ENCODE measurements around the gene ADGRF4. TPM values are rescaled to one million over a fixed set of nuclear protein-coding genes. Genes with fewer than 3 reads are reported as not detected.

ADGRF4 gene
- total RNA-seq, 1 donor from 2014 or later: 10.1 TPM

DNA sequence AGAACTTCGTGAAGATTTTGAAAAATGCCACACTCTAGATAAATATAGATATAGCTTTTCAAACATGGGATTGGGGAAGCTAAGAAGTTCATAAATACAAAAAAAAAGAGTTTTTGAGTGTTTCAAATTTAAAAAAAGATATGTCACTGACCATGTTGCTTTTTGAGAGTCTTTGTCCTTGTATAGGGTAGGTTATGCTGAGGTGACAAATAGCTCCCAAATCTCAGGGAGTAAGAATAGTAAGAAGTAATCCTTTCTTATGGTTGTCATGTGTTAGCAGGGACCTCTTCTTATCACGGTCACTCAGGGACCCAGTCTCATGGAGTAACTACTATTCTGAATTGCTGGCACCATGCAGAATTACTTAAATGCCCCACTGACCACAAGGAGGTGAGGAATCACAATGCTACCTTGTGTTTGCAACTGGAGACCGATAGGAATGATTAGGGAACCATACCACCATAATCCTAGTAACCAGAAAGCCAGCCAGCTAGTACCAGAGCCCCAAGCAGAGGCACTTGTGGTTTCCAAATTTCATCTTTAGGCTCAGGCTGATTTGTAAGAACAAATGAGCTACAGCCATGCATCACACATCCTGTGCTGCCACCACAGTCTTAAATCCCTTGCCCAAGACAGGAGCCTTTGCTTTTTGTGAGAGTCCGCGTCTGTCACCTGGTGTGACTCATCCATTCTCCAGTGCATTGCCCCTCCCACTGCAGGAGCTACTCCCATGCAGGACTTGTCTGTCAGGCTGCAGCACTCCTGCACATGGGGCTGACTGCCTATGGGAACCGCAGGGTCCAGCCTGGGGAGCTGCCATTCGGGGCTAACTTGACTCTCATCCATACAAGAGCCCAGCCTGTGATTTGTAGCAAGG lies 42.4 kb upstream of the ADGRF4 start:
- intact Hi-C loops (cut with DNase I): no loop called here
- TF ChIP-seq POLR2AphosphoS5 (IDR thresholded peaks at IDR 0.05; ENCODE audit: insufficient read depth in 1 of 2, low read depth in 1 of 2) (no peak), POLR2A (IDR thresholded peaks at IDR 0.05) (no peak)
- TF ChIP-seq, protein P1, sequence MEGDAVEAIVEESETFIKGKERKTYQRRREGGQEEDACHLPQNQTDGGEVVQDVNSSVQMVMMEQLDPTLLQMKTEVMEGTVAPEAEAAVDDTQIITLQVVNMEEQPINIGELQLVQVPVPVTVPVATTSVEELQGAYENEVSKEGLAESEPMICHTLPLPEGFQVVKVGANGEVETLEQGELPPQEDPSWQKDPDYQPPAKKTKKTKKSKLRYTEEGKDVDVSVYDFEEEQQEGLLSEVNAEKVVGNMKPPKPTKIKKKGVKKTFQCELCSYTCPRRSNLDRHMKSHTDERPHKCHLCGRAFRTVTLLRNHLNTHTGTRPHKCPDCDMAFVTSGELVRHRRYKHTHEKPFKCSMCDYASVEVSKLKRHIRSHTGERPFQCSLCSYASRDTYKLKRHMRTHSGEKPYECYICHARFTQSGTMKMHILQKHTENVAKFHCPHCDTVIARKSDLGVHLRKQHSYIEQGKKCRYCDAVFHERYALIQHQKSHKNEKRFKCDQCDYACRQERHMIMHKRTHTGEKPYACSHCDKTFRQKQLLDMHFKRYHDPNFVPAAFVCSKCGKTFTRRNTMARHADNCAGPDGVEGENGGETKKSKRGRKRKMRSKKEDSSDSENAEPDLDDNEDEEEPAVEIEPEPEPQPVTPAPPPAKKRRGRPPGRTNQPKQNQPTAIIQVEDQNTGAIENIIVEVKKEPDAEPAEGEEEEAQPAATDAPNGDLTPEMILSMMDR (IDR thresholded peaks at IDR 0.05): no peak
- Histone ChIP-seq H3K27ac (no peak overlapping the region), H3K27me3 (no peaks in the 10 kb centered on the region), H3K4me3 (no peak overlapping the region), H3K4me1 (no peaks in the 10 kb centered on the region), H3K9me3 (no peaks in the 10 kb centered on the region), H3K36me3 (no peaks in the 10 kb centered on the region)
- no peak for DNase-seq (ENCODE audit: extremely low spot score in 2 of 2)

DNA sequence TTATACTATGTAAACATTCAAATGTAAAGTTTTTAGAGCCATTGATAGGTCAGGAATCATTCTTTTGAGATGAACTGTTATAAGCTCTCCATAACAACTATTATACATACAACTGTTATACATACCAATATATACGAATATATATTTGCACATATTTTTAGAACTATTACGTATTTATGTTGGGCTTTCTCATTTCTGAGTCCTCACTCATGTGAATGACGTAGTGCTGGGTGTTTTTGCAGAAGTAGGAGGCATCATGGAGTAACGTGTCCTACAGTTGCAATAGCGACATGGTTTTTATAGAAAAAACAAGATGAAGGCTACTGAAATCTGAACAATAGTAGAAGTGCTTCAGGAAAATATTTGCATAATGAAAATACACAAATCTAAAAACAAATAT lies 36.4 kb upstream of the ADGRF4 start:
- no peaks in the 10 kb centered on the region for H3K4me1 ChIP-seq
- TF ChIP-seq, protein P1 (IDR thresholded peaks at IDR 0.05): no peak
- TF ChIP-seq POLR2A (IDR thresholded peaks at IDR 0.05): no peak
- TF ChIP-seq POLR2AphosphoS5 (IDR thresholded peaks at IDR 0.05; ENCODE audit: insufficient read depth in 1 of 2, low read depth in 1 of 2): no peak
- no peak overlapping the region for H3K27ac ChIP-seq
- H3K36me3 ChIP-seq: no peaks in the 10 kb centered on the region
- DNase-seq (ENCODE audit: extremely low spot score in 2 of 2): no peak
- intact Hi-C loops (cut with DNase I): no loop called here
- H3K4me3 ChIP-seq: no peak overlapping the region
- H3K27me3 ChIP-seq: no peaks in the 10 kb centered on the region
- H3K9me3 ChIP-seq: no peaks in the 10 kb centered on the region

DNA sequence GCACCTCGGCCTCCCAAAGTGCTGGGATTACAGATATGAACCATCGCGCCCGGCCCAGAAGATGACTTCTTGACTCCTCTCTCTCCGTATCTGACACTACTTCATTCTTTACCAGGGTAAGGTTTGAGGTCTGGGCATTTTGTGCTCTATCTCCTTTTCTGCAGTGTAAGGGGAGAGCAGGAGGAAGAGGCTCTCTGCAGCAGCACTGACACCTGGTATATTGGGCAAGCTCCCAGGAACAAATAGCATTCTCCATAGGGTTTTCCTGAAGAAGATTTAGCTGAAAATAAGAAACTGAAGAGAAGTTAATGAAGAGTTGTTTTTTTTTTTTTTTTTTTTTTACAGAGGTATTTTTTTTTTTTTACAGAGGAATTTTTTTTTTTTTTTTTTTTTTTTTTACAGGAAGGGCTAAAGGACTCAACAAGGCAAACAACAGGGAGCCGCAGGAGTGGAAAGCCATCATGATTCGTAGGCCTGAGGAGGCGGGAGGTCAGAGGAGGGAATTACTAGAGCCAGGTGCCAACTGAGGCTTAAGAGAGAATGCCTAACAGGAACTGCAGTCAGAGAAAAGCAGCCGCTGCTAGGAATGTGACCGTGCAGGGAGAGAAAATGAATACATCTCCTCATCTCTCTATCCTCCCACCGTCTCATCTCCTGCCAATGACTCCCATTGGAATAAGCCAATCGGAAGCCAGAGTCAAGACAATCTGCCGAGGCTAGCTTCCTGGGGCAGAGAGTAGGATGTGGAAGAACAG lies 34.7 kb upstream of the ADGRF4 start:
- no peaks in the 10 kb centered on the region for H3K27me3 ChIP-seq
- H3K27ac ChIP-seq: no peak overlapping the region
- intact Hi-C loops (cut with DNase I): no loop called here
- H3K36me3 ChIP-seq: no peaks in the 10 kb centered on the region
- DNase-seq (ENCODE audit: extremely low spot score in 2 of 2): no peak
- TF ChIP-seq, protein P1 (IDR thresholded peaks at IDR 0.05): no peak
- TF ChIP-seq POLR2AphosphoS5 (IDR thresholded peaks at IDR 0.05; ENCODE audit: insufficient read depth in 1 of 2, low read depth in 1 of 2): no peak
- no peak for TF ChIP-seq POLR2A (IDR thresholded peaks at IDR 0.05)
- H3K4me1 ChIP-seq: no peaks in the 10 kb centered on the region
- H3K4me3 ChIP-seq: no peak overlapping the region
- H3K9me3 ChIP-seq: no peaks in the 10 kb centered on the region

DNA sequence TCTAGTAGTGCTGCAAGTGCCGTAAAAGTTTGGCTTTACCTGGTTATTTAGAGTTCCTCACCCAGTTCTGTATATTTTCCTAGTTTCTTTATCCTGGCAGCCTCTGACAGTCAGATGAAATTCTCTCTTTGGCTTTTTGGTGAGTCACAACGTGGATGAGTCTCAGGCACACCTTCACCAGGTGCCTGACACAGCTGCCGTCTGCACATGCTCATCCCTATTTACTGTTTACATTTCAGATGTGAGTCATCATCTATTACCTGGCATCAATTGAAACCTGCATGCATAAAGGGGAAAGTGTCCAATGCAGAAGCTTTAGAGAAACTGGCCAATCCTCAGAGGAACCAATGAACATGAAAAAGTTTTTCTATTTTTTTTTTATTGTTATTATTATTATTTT lies 33.3 kb upstream of the ADGRF4 start:
- no peak for DNase-seq (ENCODE audit: extremely low spot score in 2 of 2)
- Histone ChIP-seq H3K36me3 (no peaks in the 10 kb centered on the region), H3K27me3 (no peaks in the 10 kb centered on the region), H3K4me1 (no peaks in the 10 kb centered on the region), H3K4me3 (no peak overlapping the region), H3K27ac (no peak overlapping the region), H3K9me3 (no peaks in the 10 kb centered on the region)
- TF ChIP-seq, protein P1 (IDR thresholded peaks at IDR 0.05): no peak
- TF ChIP-seq POLR2A (IDR thresholded peaks at IDR 0.05) (no peak), POLR2AphosphoS5 (IDR thresholded peaks at IDR 0.05; ENCODE audit: insufficient read depth in 1 of 2, low read depth in 1 of 2) (peak in 1 of 2 donors; percentile 39)
- intact Hi-C loops (cut with DNase I): no loop called here

All from vagina (tissue), 2 donors.